Smooth muscle cell (in vitro differentiated cells): ENCODE results near the gene ABAT. TPM values are rescaled to one million over a fixed set of nuclear protein-coding genes. Genes with fewer than 3 reads are reported as not detected.
"Not testable (repeated sequence)": the region's sequence is repeated elsewhere in the genome, so short reads cannot be mapped to it uniquely, and the experiment has no call there.

ENCODE experiments used
- DNase-seq: peaks from one replicate; lab custom pipeline; 2025; ENCODE audit not compliant: unreplicated experiment; lab: John Stamatoyannopoulos, UW
- H2AFZ ChIP-seq: fragments of 200-600 bp; sonication (generic); 2 replicates; pipeline ENCODE4 v1.6.0; 2016; ENCODE audit warnings: antibody characterized with exemption, low read depth, mild to moderate bottlenecking
- H3F3A ChIP-seq: fragments of 200-600 bp; sonication (generic); 2 replicates; pipeline ENCODE4 v1.6.0; 2017; ENCODE audit warnings: antibody characterized with exemption, low read depth
- H3K27ac ChIP-seq: fragments of 200-600 bp; sonication (generic); 2 replicates; pipeline ENCODE4 v1.5.1; 2016; ENCODE audit warnings: low read depth, mild to moderate bottlenecking
- H3K27me3 ChIP-seq: fragments of 200-600 bp; sonication (generic); 2 replicates; pipeline ENCODE4 v1.6.1; 2016; ENCODE audit warnings: low read depth, mild to moderate bottlenecking
- H3K36me3 ChIP-seq: fragments of 200-600 bp; sonication (generic); 2 replicates; pipeline ENCODE4 v1.5.1; 2016; ENCODE audit warnings: low read depth
- H3K4me1 ChIP-seq: fragments of 200-600 bp; sonication (generic); 2 replicates; pipeline ENCODE4 v1.5.1; 2016; ENCODE audit warnings: low read depth
- H3K4me2 ChIP-seq: fragments of 200-600 bp; sonication (generic); 2 replicates; pipeline ENCODE4 v1.6.0; 2016; ENCODE audit warnings: mild to moderate bottlenecking
- H3K4me3 ChIP-seq: fragments of 200-600 bp; sonication (generic); 2 replicates; pipeline ENCODE4 v1.5.1; 2016; ENCODE audit warnings: mild to moderate bottlenecking
- H3K79me2 ChIP-seq: fragments of 200-600 bp; sonication (generic); 2 replicates; pipeline ENCODE4 v1.6.0; 2016; ENCODE audit warnings: low read depth, mild to moderate bottlenecking
- H3K9ac ChIP-seq: fragments of 200-600 bp; sonication (generic); 2 replicates; pipeline ENCODE4 v1.6.0; 2016; ENCODE audit warnings: low read depth
- H3K9me3 ChIP-seq: fragments of 200-600 bp; sonication (generic); replicated peaks from 2 replicates; pipeline ENCODE4 v1.5.1; 2016; ENCODE audit warnings: low read depth
- H4K20me1 ChIP-seq: fragments of 200-600 bp; sonication (generic); 2 replicates; pipeline ENCODE4 v1.6.0; 2016; ENCODE audit warnings: low read depth
- WGBS: methylation state at CpG from one replicate; pipeline ENCODE4 v1.1.7; 2016; ENCODE audit warnings: low lambda C conversion rate; 5-methylcytosine and 5-hydroxymethylcytosine counted together
- polyA plus RNA-seq: library from polyadenylated mRNA; unstranded; fragments of >200 nt; fragmentation: Nextera tagmentation; extraction: Ambion mirVana; gene quantifications from 2 replicates; pipeline ENCODE4 v1.2.1, GENCODE V29; 2016
- total RNA-seq: library from RNA; depleted of rRNA; stranded (reverse); fragments of >200 nt; gene quantifications from 2 replicates; pipeline ENCODE4 v1.2.3, GENCODE V29; 2014
- TF ChIP-seq, protein P1 (sequence below): fragments of 200-600 bp; sonication (generic); IDR thresholded peaks from 2 replicates; pipeline ENCODE4 v1.5.1; 2017; ENCODE audit warnings: borderline replicate concordance, mild to moderate bottlenecking, antibody characterized with exemption; ENCODE audit not compliant: insufficient read depth, poor library complexity, severe bottlenecking

ABAT gene
- total and polyA plus RNA-seq, 2 experiments from 2014 or later: 9.2 to 11.3 TPM

DNA sequence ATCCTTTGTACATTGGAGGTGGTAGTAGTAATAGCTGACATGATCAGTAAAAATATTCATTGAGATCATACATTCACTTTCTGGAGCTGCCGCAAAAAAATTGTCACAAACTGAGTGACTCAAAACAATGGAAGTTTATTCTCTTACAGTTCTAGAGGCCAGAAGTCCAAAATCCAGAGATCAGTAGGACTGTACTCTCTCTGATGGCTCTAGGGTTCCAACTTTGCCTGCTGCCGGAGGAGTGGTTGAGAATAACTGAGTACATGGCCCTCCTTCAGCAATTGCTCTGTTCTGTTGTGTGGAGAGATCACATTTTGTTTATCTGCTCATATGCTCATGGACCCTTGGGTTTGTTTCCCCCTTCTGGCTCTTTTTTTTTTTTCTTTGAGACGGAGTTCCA is 23.5 kb downstream of the ABAT start:
- H3F3A ChIP-seq: no peaks in the 10 kb centered on the region
- H2AFZ ChIP-seq: no peak overlapping the region
- no peaks in the 10 kb centered on the region for H3K36me3 ChIP-seq
- no peaks in the 10 kb centered on the region for H3K27me3 ChIP-seq
- peaks cover 5% of the 10 kb centered on the region for H4K20me1 ChIP-seq
- no peak overlapping the region for H3K4me3 ChIP-seq
- no peaks in the 10 kb centered on the region for H3K79me2 ChIP-seq
- H3K4me1 ChIP-seq: no peaks in the 10 kb centered on the region
- no peak overlapping the region for H3K4me2 ChIP-seq
- WGBS: 31% methylated on average over 3 of the region's 3 CpGs
- no peaks in the 10 kb centered on the region for H3K9me3 ChIP-seq
- no peak overlapping the region for H3K27ac ChIP-seq
- H3K9ac ChIP-seq: no peak overlapping the region
- DNase-seq: no peak
- TF ChIP-seq, protein P1, sequence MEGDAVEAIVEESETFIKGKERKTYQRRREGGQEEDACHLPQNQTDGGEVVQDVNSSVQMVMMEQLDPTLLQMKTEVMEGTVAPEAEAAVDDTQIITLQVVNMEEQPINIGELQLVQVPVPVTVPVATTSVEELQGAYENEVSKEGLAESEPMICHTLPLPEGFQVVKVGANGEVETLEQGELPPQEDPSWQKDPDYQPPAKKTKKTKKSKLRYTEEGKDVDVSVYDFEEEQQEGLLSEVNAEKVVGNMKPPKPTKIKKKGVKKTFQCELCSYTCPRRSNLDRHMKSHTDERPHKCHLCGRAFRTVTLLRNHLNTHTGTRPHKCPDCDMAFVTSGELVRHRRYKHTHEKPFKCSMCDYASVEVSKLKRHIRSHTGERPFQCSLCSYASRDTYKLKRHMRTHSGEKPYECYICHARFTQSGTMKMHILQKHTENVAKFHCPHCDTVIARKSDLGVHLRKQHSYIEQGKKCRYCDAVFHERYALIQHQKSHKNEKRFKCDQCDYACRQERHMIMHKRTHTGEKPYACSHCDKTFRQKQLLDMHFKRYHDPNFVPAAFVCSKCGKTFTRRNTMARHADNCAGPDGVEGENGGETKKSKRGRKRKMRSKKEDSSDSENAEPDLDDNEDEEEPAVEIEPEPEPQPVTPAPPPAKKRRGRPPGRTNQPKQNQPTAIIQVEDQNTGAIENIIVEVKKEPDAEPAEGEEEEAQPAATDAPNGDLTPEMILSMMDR: no peak

- no peaks in the 10 kb centered on the region for H3K27me3 ChIP-seq
- DNase-seq: no peak
- H3K4me2 ChIP-seq: no peak overlapping the region
- no peaks in the 10 kb centered on the region for H3K4me1 ChIP-seq
- H2AFZ ChIP-seq: no peak overlapping the region
- peaks cover 5% of the 10 kb centered on the region for H4K20me1 ChIP-seq
- H3K27ac ChIP-seq: no peak overlapping the region
- H3K9me3 ChIP-seq: no peaks in the 10 kb centered on the region
- H3K9ac ChIP-seq: no peak overlapping the region
- no peaks in the 10 kb centered on the region for H3K79me2 ChIP-seq
- no peak overlapping the region for H3K4me3 ChIP-seq
- TF ChIP-seq, protein P1: no peak
- whole genome bisulfite sequencing: 94% methylated on average over 2 of the region's 2 CpGs
- no peaks in the 10 kb centered on the region for H3F3A ChIP-seq
- H3K36me3 ChIP-seq: no peaks in the 10 kb centered on the region
Observed at GRCh38 chr16:8703693-8704092, 29.3 kb downstream of the ABAT start.

GRCh38 chr16:8704098-8704497 is 29.7 kb downstream of the ABAT start:
- TF ChIP-seq, protein P1: no peak
- H3K9ac ChIP-seq: no peak overlapping the region

DNA sequence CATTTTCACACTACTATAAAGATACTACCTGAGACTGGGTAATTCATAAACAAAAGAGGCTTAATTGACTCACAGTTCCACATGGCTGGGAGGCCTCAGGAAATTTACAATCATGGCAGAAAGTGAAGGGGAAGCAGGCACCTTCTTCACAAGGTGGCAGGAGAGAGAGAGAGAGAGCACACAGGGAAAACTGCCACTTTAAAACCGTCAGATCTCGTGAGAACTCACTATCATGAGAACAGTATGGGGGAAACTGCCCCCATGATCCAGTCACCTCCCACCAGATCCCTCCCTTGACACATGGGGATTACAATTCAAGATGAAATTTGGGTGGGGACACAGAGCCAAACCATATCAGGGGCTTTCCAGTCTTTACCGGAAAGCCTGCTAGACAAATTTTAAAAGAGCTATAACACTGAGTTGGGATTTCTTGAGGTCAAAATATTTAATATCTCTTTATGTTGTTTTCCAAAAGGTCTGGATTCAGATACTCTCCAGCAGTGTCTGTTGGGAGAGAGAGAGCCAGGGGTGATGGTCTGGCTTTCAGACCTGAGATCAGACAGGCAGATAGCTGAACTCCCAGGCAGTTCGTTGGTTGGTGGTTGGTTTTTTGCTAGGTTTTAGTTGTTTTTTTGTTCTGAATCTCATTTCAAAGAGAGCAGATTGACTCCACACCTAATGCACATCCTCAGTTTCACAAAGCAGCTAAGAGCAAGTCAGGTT is 30.8 kb downstream of the ABAT start:
- not testable (repeated sequence) for H3K9ac ChIP-seq, H3K4me2 ChIP-seq, H2AFZ ChIP-seq, H3K79me2 ChIP-seq, H3K9me3 ChIP-seq, H3F3A ChIP-seq, H4K20me1 ChIP-seq, H3K27me3 ChIP-seq, H3K4me1 ChIP-seq, H3K36me3 ChIP-seq, H3K4me3 ChIP-seq, DNase-seq, H3K27ac ChIP-seq
- 76% methylated on average over 4 of the region's 4 CpGs for WGBS

More at GRCh38 chr16:8704098-8704497, 29.7 kb downstream of the ABAT start:
- DNase-seq: no peak
- H2AFZ ChIP-seq: no peak overlapping the region
- no peak overlapping the region for H3K4me3 ChIP-seq
- no peaks in the 10 kb centered on the region for H3K9me3 ChIP-seq
- no peak overlapping the region for H3K4me2 ChIP-seq
- H3F3A ChIP-seq: no peaks in the 10 kb centered on the region
- H3K4me1 ChIP-seq: no peaks in the 10 kb centered on the region
- 97% methylated on average over 3 of the region's 3 CpGs for WGBS
- no peaks in the 10 kb centered on the region for H3K36me3 ChIP-seq
- H3K27me3 ChIP-seq: no peaks in the 10 kb centered on the region
- H4K20me1 ChIP-seq: peaks cover 5% of the 10 kb centered on the region
- H3K27ac ChIP-seq: no peak overlapping the region
- no peaks in the 10 kb centered on the region for H3K79me2 ChIP-seq
